ENCODE data around the gene COG1.

COG1 gene

DNA sequence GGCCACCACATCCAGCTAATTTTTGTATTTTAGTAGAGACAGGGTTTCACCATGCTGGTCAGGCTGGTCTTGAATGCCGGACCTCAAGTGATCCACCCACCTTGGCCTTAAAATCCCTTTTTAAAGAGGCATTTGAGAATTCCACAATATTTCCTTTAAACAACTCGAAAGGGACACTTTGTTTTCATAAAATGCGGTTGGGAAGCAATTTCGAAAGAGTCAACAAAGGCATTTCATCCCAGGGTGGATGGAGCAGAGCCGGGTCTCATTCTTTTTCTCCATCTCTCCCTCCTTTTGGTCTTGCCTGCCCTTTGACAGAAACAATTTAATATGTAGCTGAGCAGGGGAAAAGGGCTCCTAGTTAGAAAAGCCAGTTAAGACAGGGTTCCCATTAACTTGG lies 13.5 kb upstream of the COG1 start:
- H3K9ac ChIP-seq (ENCODE audit: low read depth, low read length) = no peak overlapping the region
- H3K9me3 ChIP-seq (replicated peaks; ENCODE audit: low read length) = no peaks in the 10 kb centered on the region
- H3K4me2 ChIP-seq (ENCODE audit: low read length) = no peak overlapping the region
- H3K4me3 ChIP-seq (ENCODE audit: low read length) = no peak overlapping the region
- H3K4me1 ChIP-seq (ENCODE audit: control insufficient read depth, insufficient read depth, low read length) = no peaks in the 10 kb centered on the region
- H3K27me3 ChIP-seq (ENCODE audit: control insufficient read depth, insufficient read depth, low read length) = no peaks in the 10 kb centered on the region
- H3K36me3 ChIP-seq (ENCODE audit: insufficient read depth, low read length) = no peaks in the 10 kb centered on the region

DNA sequence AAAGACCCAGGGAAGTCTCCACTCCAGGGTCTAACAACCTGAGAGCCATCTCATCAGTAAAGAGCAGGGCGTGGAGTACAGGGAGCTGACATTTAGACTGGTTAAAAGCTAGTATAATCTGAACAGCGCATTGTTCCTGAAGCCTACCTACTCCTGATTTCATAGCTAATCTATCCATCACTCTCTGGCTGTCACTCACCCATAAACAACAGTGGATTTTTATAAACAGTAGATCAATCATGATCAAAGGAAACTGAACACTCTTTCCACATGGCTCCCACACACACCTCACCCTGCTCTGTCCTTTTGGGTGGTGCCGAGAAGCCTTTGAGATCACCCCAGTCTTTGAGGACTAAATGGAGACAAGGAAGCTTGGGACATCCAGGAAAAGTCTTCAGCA lies 13.0 kb upstream of the COG1 start:
- no peaks in the 10 kb centered on the region for H3K36me3 ChIP-seq (ENCODE audit: insufficient read depth, low read length)
- H3K9ac ChIP-seq (ENCODE audit: low read depth, low read length) = no peak overlapping the region
- no peaks in the 10 kb centered on the region for H3K27me3 ChIP-seq (ENCODE audit: control insufficient read depth, insufficient read depth, low read length)
- H3K4me2 ChIP-seq (ENCODE audit: low read length) = no peak overlapping the region
- no peaks in the 10 kb centered on the region for H3K4me1 ChIP-seq (ENCODE audit: control insufficient read depth, insufficient read depth, low read length)
- H3K4me3 ChIP-seq (ENCODE audit: low read length) = no peak overlapping the region
- no peaks in the 10 kb centered on the region for H3K9me3 ChIP-seq (replicated peaks; ENCODE audit: low read length)

DNA sequence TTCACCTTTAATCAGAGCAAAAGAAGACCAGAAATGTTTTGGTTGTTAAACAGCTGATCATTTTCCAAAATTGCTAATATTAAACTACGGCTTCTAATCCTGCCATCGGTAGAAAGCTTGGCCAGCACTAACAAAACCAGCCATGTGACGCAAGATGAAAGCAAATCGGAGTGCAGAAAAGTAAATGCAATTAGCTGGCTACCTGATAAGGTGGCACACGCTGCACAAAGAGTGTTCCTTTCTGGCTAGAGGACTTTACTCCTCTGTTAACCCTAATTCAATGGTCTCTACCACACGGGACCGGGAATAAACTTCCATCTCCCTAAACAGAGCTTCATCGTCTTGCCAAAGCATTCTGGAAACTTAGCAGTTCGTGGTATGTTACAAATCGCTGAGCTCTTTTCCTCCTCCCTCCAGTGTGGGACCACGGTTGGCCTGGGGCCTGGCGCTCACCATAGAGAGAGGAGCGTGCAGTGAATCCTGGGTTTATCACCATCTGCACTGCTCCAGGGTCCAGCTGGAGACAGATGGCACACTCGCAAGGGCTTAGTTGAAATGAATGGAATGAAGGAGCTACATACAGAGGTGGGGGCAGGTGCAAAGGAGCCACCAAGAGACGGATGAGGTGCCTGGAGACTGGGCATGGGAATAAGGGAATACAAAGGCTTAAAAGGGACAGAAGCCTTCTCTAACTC lies 10.1 kb upstream of the COG1 start:
- Histone ChIP-seq H3K4me3 (ENCODE audit: low read length) (no peak overlapping the region), H3K36me3 (ENCODE audit: insufficient read depth, low read length) (no peaks in the 10 kb centered on the region), H3K4me1 (ENCODE audit: control insufficient read depth, insufficient read depth, low read length) (no peaks in the 10 kb centered on the region), H3K9me3 (replicated peaks; ENCODE audit: low read length) (no peaks in the 10 kb centered on the region), H3K4me2 (ENCODE audit: low read length) (no peak overlapping the region), H3K27me3 (ENCODE audit: control insufficient read depth, insufficient read depth, low read length) (no peaks in the 10 kb centered on the region), H3K9ac (ENCODE audit: low read depth, low read length) (no peak overlapping the region)

DNA sequence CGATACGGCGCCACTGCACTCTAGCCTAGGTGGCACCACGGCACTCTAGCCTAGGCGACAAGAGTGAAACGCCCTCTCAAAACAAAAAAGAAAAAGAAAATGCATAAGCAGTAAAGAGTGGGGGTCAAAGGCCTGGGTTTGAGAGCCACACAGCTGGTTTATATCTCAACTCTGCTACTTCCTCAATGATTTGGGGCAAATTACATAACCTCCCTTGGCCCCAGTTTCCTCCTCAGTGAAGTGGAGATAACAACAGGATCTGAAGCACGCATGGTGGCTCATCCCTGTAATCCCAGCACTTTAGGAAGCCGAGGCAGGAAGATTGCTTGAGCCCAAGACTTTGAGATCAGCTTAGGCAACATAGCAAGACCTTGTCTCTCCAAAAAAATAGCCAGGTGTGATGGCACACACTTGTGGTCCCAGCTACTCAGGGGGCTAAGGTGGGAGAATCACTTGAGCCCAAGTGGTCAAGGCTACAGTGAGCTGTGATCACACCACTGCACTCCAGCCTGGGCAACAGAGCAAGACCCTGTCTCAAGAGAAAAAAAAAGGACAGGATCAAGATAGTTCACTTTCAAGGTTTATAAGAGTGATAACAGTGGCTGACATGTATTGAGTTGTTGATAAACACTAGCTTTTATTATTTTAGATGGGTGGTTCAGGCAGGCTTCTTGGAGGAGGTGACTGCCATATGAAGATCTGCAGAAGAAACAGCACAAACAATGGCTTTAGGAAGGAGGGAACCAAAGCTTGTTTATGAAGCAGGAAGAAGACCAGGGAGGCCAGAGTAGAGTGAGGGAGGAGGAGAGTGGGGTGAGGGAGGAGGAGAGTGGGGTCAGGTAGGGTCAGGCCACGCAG lies 8.5 kb upstream of the COG1 start:
- Histone ChIP-seq H3K4me2 (ENCODE audit: low read length) (no peak overlapping the region), H3K9ac (ENCODE audit: low read depth, low read length) (no peak overlapping the region), H3K4me1 (ENCODE audit: control insufficient read depth, insufficient read depth, low read length) (no peaks in the 10 kb centered on the region), H3K27me3 (ENCODE audit: control insufficient read depth, insufficient read depth, low read length) (no peaks in the 10 kb centered on the region), H3K36me3 (ENCODE audit: insufficient read depth, low read length) (no peaks in the 10 kb centered on the region), H3K4me3 (ENCODE audit: low read length) (no peak overlapping the region), H3K9me3 (replicated peaks; ENCODE audit: low read length) (no peaks in the 10 kb centered on the region)

DNA sequence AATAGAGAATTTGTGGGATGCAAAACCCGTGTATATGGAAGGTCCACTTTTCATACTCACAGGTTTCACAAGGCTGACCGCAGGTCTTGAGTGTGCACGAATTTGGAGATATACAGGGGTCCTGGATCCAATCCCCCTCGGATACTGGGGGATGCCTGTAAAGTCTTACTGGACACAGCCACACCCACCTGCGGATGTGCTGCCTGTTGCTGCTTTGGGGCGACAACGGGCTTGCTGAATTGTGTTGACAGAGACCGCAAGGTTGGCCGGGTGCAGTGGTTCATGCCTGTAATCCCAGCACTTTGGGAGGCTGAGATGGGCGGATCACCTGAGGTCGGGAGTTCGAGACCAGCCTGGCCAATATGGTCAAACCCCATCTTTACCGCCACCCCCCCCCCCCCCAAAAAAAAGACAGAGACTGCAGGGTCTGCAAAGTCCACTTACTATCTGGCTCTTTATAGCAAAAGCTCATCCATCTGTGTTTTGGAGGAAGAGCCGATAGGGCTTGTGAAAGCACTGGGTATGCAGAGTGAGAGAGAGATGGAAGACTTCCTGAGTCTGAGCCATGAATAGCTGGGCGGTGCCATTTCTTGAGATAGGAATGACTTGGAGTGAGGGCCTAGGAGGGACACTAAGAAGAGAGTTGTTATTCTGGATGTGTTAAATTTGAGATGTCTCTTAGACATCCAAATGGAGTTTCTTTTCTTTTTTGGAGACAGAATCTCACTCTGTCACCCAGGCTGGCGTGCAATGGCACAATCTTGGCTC lies 6.4 kb upstream of the COG1 start:
- no peaks in the 10 kb centered on the region for H3K9me3 ChIP-seq (replicated peaks; ENCODE audit: low read length)
- H3K27me3 ChIP-seq (ENCODE audit: control insufficient read depth, insufficient read depth, low read length) = no peaks in the 10 kb centered on the region
- H3K4me3 ChIP-seq (ENCODE audit: low read length) = no peak overlapping the region
- no peaks in the 10 kb centered on the region for H3K36me3 ChIP-seq (ENCODE audit: insufficient read depth, low read length)
- no peaks in the 10 kb centered on the region for H3K4me1 ChIP-seq (ENCODE audit: control insufficient read depth, insufficient read depth, low read length)
- H3K4me2 ChIP-seq (ENCODE audit: low read length) = no peak overlapping the region
- H3K9ac ChIP-seq (ENCODE audit: low read depth, low read length) = no peak overlapping the region

DNA sequence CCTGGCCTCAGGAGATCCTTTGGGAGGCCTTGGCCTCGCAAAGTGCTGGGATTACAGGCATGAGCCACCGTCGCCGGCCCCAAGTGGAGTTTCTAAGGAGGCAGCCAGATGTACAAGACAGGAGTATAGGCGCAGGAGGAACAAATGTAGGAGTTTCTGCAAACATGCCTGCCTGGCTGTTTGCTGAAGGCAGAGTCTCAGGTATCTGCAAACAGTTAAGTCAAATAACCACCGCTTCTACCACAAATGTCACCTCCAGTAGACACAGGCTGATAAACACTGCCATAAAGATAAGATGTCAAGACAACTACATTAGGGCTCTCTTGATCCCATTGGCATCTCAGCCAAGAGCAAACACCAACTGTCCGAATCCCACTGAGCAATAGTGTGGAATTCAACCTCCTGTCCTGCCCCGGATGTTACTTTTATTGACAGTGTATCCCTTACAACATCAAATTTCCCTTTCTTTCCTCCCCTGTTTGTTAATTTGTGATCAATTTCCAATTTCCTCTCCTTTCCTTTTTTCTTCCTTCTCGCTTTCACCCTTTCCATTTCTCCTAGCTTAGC lies 5.6 kb upstream of the COG1 start:
- H3K9me3 ChIP-seq (replicated peaks; ENCODE audit: low read length) = no peaks in the 10 kb centered on the region
- H3K27me3 ChIP-seq (ENCODE audit: control insufficient read depth, insufficient read depth, low read length) = no peaks in the 10 kb centered on the region

DNA sequence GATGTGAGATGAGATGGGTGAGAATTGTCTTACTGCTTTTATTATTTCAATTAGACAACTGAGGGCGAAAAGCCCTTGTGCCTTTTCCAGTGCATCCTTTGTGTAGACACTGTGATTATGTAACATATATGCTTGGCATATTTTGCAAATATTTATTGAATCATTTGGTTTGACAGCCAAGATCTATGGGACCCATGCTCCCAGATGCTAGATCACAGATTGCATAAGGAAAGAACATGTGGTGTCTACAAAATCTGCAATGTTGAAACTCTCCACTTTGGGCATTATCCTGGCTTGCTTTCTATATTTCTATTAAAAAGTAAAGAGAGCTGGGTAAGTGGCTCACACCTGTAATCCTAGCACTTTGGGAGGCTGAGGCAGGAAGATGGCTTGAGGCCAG lies 4.8 kb upstream of the COG1 start:
- H3K9me3 ChIP-seq (replicated peaks; ENCODE audit: low read length) = no peaks in the 10 kb centered on the region
- no peak overlapping the region for H3K9ac ChIP-seq (ENCODE audit: low read depth, low read length)
- no peaks in the 10 kb centered on the region for H3K36me3 ChIP-seq (ENCODE audit: insufficient read depth, low read length)
- H3K4me3 ChIP-seq (ENCODE audit: low read length) = no peak overlapping the region
- no peaks in the 10 kb centered on the region for H3K27me3 ChIP-seq (ENCODE audit: control insufficient read depth, insufficient read depth, low read length)
- H3K4me1 ChIP-seq (ENCODE audit: control insufficient read depth, insufficient read depth, low read length) = peaks cover 5% of the 10 kb centered on the region
- H3K4me2 ChIP-seq (ENCODE audit: low read length) = no peak overlapping the region

More for the DNA sequence above, 5.6 kb upstream of the COG1 start:
- Histone ChIP-seq H3K4me2 (ENCODE audit: low read length) (no peak overlapping the region), H3K4me1 (ENCODE audit: control insufficient read depth, insufficient read depth, low read length) (peaks cover 5% of the 10 kb centered on the region), H3K36me3 (ENCODE audit: insufficient read depth, low read length) (no peaks in the 10 kb centered on the region), H3K9ac (ENCODE audit: low read depth, low read length) (no peak overlapping the region), H3K4me3 (ENCODE audit: low read length) (no peak overlapping the region)

DNA sequence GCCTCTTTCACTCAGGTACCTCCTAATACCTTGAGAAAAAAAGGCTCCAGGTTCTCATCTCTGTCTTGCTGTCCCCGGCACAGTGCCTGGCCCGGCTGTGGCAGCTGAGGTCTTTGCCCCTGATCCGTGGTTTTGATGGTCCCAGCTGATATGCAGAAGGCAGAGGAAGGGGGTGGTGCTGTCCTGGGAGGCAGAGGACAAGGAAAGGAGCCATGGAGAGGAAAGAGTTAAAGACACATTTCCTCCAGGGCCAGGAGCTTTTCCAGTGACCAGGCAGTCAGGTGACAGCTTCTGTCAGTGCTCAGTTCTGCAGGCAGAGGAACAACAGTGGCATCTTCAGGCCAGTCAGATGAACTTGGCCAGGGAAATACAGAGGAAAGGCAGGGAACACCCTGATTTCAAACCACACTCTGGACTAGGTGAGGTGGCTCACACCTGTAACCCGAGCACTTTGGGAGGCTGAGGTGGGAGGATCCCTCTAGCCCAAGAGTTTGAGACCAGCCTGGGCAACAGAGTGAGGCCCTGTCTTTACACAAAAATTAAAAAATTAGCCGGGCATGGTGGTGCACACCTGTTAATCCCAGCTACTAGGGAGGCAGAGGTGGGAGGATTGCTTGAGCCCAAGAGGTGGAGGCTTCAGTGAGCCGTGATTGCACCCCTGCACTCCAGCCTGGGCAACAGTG lies 3.3 kb upstream of the COG1 start:
- no peaks in the 10 kb centered on the region for H3K27me3 ChIP-seq (ENCODE audit: control insufficient read depth, insufficient read depth, low read length)
- no peaks in the 10 kb centered on the region for H3K9me3 ChIP-seq (replicated peaks; ENCODE audit: low read length)
- no peak overlapping the region for H3K4me2 ChIP-seq (ENCODE audit: low read length)
- peaks cover 7% of the 10 kb centered on the region for H3K4me1 ChIP-seq (ENCODE audit: control insufficient read depth, insufficient read depth, low read length)
- no peak overlapping the region for H3K4me3 ChIP-seq (ENCODE audit: low read length)
- no peaks in the 10 kb centered on the region for H3K36me3 ChIP-seq (ENCODE audit: insufficient read depth, low read length)
- H3K9ac ChIP-seq (ENCODE audit: low read depth, low read length) = no peak overlapping the region

DNA sequence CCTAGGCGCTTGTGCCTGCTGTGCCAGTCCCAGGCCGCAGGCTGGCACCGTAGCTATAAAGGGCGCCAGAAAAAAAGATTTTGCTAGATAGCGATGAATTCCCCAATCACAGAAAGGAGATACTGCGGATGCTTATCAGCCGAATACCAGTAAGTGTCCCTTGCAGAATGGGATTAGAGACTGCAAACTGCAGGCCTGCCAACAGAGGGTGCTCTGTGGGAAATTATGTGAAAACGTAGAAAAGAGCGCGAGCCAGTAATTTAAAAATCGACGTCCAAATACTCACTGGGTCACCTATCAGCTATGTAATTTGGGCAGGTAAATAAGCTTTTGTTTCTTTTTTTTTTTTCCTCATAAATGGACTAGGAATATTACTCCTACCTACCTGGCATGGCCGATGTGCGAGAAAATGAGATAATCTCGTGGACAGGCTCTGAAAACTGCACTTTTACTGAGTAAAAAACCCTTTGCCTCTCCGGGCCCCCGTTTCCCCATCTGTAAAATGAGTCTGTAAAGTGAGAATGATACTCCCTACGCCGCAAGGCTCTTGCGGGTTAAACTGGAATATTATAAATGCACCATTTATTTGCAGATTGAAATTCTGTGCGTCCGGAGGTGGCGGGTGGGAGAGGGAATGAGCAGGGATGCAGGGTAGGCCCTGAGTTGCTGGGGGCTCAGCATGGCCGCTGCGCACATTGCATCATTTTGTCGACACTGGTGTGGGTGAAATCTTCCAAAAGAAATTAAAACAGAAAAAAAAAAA lies 1.2 kb upstream of the COG1 start:
- Histone ChIP-seq H3K9me3 (replicated peaks; ENCODE audit: low read length) (no peaks in the 10 kb centered on the region), H3K27me3 (ENCODE audit: control insufficient read depth, insufficient read depth, low read length) (no peaks in the 10 kb centered on the region), H3K4me2 (ENCODE audit: low read length) (peak overlapping the region; percentile 88), H3K4me1 (ENCODE audit: control insufficient read depth, insufficient read depth, low read length) (peaks cover 13% of the 10 kb centered on the region), H3K36me3 (ENCODE audit: insufficient read depth, low read length) (peaks cover 4% of the 10 kb centered on the region), H3K4me3 (ENCODE audit: low read length) (peak overlapping the region; percentile 98), H3K9ac (ENCODE audit: low read depth, low read length) (peak overlapping the region; percentile 98)

DNA sequence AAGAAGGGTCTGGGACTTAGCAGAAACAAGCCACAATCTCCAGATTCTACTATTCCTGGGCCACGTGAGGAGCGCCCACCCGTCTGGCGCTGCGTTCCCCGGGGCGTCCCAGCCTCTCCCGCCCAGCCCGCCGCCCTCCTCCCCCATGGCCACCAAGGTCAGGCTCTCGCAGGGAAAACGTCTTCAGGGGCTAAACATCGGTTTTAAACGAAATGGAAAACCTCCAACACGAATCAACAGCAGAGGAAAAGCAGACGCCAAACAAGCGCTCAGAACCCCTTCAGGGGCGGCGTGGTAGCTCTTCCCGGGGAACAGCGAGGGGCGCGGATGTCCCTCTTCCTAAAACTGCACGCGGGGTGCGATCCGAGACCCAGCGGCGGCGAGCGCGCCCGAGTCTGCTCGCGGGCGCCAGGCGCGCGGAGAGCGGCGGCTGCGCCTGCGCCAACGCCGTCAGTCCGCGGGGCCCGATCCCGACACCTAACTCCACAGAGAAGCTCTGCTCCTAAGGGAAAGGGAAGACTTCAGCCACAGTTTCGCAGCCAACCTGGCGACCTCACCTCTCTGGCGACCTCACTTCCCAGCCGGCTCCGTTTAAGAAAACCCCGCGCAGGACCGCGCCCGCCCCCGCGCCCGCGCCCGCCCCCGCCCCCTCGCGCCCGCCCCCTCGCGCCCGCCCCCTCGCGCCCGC lies 505 bp upstream of the COG1 start:
- Histone ChIP-seq H3K4me2 (ENCODE audit: low read length) (peak overlapping the region; percentile 88), H3K4me3 (ENCODE audit: low read length) (peak overlapping the region; percentile 98), H3K9ac (ENCODE audit: low read depth, low read length) (peak overlapping the region; percentile 98), H3K27me3 (ENCODE audit: control insufficient read depth, insufficient read depth, low read length) (no peaks in the 10 kb centered on the region), H3K4me1 (ENCODE audit: control insufficient read depth, insufficient read depth, low read length) (peaks cover 13% of the 10 kb centered on the region), H3K9me3 (replicated peaks; ENCODE audit: low read length) (no peaks in the 10 kb centered on the region), H3K36me3 (ENCODE audit: insufficient read depth, low read length) (peaks cover 11% of the 10 kb centered on the region)
